H1 (cell line): ENCODE data around the gene PRSS12. TPM values are rescaled to one million over a fixed set of nuclear protein-coding genes. Genes with fewer than 3 reads are reported as not detected.

Source experiments
- CTCF ChIA-PET: fragments of 300-600 bp; sonication (Branson Sonifier 250); formaldehyde crosslinking; loops from one replicate; lab custom pipeline; 2021; ENCODE audit not compliant: partially characterized antibody; lab: Charles Lee
- POLR2A ChIA-PET: fragments of 300-600 bp; sonication (Branson Sonifier 250); formaldehyde crosslinking; loops from one replicate; lab custom pipeline; 2021; ENCODE audit warnings: inconsistent platforms; ENCODE audit not compliant: partially characterized antibody; lab: Charles Lee
- DNase-seq, 2 experiments: peaks; one replicate each; pipeline versions ENCODE4 v3.0.0 to v3.0.0-alpha.2; 2010 to 2022; ENCODE audit warnings: low spot score in 2 of 2, low read depth in 1 of 2, mixed read lengths in 1 of 2
- FAIRE-seq: peaks from 2 replicates; lab custom pipeline; 2011; peaks lifted over from hg19 to GRCh38; lab: Jason Lieb, UNC
- H2AFZ ChIP-seq: 2 replicates; pipeline ENCODE4 v1.8.1; 2012; ENCODE audit warnings: low read length, inconsistent platforms
- H2AK5ac ChIP-seq: 2 replicates; pipeline ENCODE4 v1.6.1; 2013; ENCODE audit warnings: low read depth, low read length
- H2BK120ac ChIP-seq: replicated peaks from 2 replicates; pipeline ENCODE3; 2013; ENCODE audit warnings: low read depth, low read length, inconsistent platforms
- H2BK12ac ChIP-seq: 2 replicates; pipeline ENCODE4 v1.6.1; 2013; ENCODE audit warnings: low read depth, low read length
- H2BK15ac ChIP-seq: 2 replicates; pipeline ENCODE4 v1.6.1; 2013; ENCODE audit warnings: low read length
- H2BK20ac ChIP-seq: 2 replicates; pipeline ENCODE4 v1.6.1; 2013; ENCODE audit warnings: low read length
- H2BK5ac ChIP-seq: 2 replicates; pipeline ENCODE4 v1.6.1; 2013; ENCODE audit warnings: low read depth, low read length
- H3K14ac ChIP-seq: 2 replicates; pipeline ENCODE4 v1.6.1; 2013; ENCODE audit warnings: inconsistent platforms; ENCODE audit not compliant: insufficient read length
- H3K18ac ChIP-seq: 2 replicates; pipeline ENCODE4 v1.6.1; 2013; ENCODE audit warnings: low read length; ENCODE audit errors: extremely low read depth
- H3K23ac ChIP-seq: 2 replicates; pipeline ENCODE4 v1.6.1; 2013; ENCODE audit warnings: inconsistent platforms; ENCODE audit not compliant: insufficient read length
- H3K23me2 ChIP-seq: 2 replicates; pipeline ENCODE4 v1.6.1; 2013; ENCODE audit warnings: low read depth, low read length
- H3K27ac ChIP-seq: 2 replicates; pipeline ENCODE4 v1.6.1; 2011; ENCODE audit warnings: low read depth, low read length, inconsistent platforms
- H3K27me3 ChIP-seq, 4 experiments: replicated peaks in 1 of 4; 1 replicate in 1 of 4; 2 replicates in 3 of 4; pipeline versions ENCODE4 v1.6.1 to v1.8.1; 2011 to 2013; ENCODE audit warnings: low read length in 3 of 4, mild to moderate bottlenecking in 3 of 4, inconsistent platforms in 2 of 4, mixed read lengths in 2 of 4, moderate library complexity in 1 of 4; ENCODE audit not compliant: control insufficient read depth in 3 of 4, insufficient read depth in 3 of 4; ENCODE audit errors: extremely low read depth in 1 of 4
- H3K36me3 ChIP-seq, 4 experiments: 2 replicates each; pipeline versions ENCODE4 v1.6.1 to v1.8.1; 2011 to 2013; ENCODE audit warnings: mild to moderate bottlenecking in 4 of 4, low read length in 3 of 4, moderate library complexity in 2 of 4, control low read depth in 1 of 4, inconsistent platforms in 1 of 4; ENCODE audit not compliant: insufficient read depth in 4 of 4, control insufficient read depth in 2 of 4
- H3K4ac ChIP-seq: replicated peaks from 2 replicates; pipeline ENCODE3; 2013; ENCODE audit warnings: low read length, low read depth, mixed read lengths, inconsistent platforms; ENCODE audit not compliant: insufficient read length
- H3K4me1 ChIP-seq, 4 experiments: replicated peaks in 1 of 4; 1 replicate in 1 of 4; 2 replicates in 3 of 4; pipeline versions ENCODE4 v1.6.1 to v1.8.1; 2011 to 2013; ENCODE audit warnings: low read length in 3 of 4, inconsistent platforms in 2 of 4, mixed read lengths in 1 of 4; ENCODE audit not compliant: insufficient read depth in 4 of 4, control insufficient read depth in 3 of 4
- H3K4me2 ChIP-seq, 2 experiments: 2 replicates each; pipeline versions ENCODE4 v1.6.1 to v1.8.1; 2011 to 2013; ENCODE audit warnings: low read depth in 2 of 2, low read length in 2 of 2, control low read depth in 1 of 2, inconsistent platforms in 1 of 2, mild to moderate bottlenecking in 1 of 2; ENCODE audit not compliant: insufficient read depth in 1 of 2
- H3K4me3 ChIP-seq, 4 experiments: fragments of 200-600, 300-600 bp in 1 of 4; sonication (generic), shearing (Covaris generic), sonication (Bioruptor Twin) in 1 of 4; 2 replicates each; pipeline versions ENCODE4 v1.5.1 to v1.8.1; 2011 to 2016; ENCODE audit warnings: low read length in 4 of 4, low read depth in 3 of 4, control low read depth in 2 of 4, inconsistent platforms in 2 of 4, mild to moderate bottlenecking in 2 of 4, mixed read lengths in 1 of 4, moderate library complexity in 1 of 4; ENCODE audit not compliant: insufficient read depth in 2 of 4; ENCODE audit errors: extremely low read depth in 1 of 4
- H3K56ac ChIP-seq: replicated peaks from 2 replicates; pipeline ENCODE3; 2013; ENCODE audit warnings: low read depth, mild to moderate bottlenecking, mixed read lengths, low read length, inconsistent platforms; ENCODE audit not compliant: insufficient read length
- H3K79me1 ChIP-seq: 2 replicates; pipeline ENCODE4 v1.6.1; 2013; ENCODE audit warnings: low read depth, low read length, control low read depth
- H3K79me2 ChIP-seq, 2 experiments: 2 replicates each; pipeline versions ENCODE4 v1.6.1 to v1.8.1; 2012 to 2013; ENCODE audit warnings: low read length in 2 of 2, mild to moderate bottlenecking in 2 of 2, inconsistent platforms in 1 of 2; ENCODE audit not compliant: insufficient read depth in 2 of 2, control insufficient read depth in 1 of 2
- H3K9ac ChIP-seq, 4 experiments: replicated peaks in 1 of 4; 1 replicate in 1 of 4; 2 replicates in 3 of 4; pipeline versions ENCODE4 v1.6.1 to v1.8.1; 2011 to 2013; ENCODE audit warnings: low read depth in 3 of 4, low read length in 3 of 4, control low read depth in 2 of 4, mild to moderate bottlenecking in 2 of 4, moderate library complexity in 2 of 4, inconsistent platforms in 1 of 4; ENCODE audit errors: extremely low read depth in 1 of 4
- H3K9me3 ChIP-seq, 2 experiments: 2 replicates each; pipeline versions ENCODE4 v1.6.1 to v1.8.1; 2012 to 2013; ENCODE audit warnings: mild to moderate bottlenecking in 2 of 2, moderate library complexity in 2 of 2, control low read depth in 1 of 2, inconsistent platforms in 1 of 2, low read depth in 1 of 2, low read length in 1 of 2, mixed read lengths in 1 of 2; ENCODE audit not compliant: insufficient read depth in 2 of 2
- H4K20me1 ChIP-seq, 2 experiments: replicated peaks in 1 of 2; 2 replicates each; pipeline versions ENCODE3 to v1.8.1; 2011 to 2013; ENCODE audit warnings: inconsistent platforms in 2 of 2, low read length in 2 of 2, mild to moderate bottlenecking in 1 of 2; ENCODE audit not compliant: insufficient read depth in 2 of 2, control insufficient read depth in 1 of 2
- H4K5ac ChIP-seq: 2 replicates; pipeline ENCODE4 v1.6.1; 2013; ENCODE audit warnings: low read length, low read depth, mixed read lengths, inconsistent platforms; ENCODE audit not compliant: insufficient read length
- H4K8ac ChIP-seq: 2 replicates; pipeline ENCODE4 v1.8.0; 2013; ENCODE audit warnings: mild to moderate bottlenecking, moderate library complexity, low read length, inconsistent platforms; ENCODE audit not compliant: insufficient read depth; ENCODE audit errors: extremely low read depth
- H4K91ac ChIP-seq: replicated peaks from 2 replicates; pipeline ENCODE3; 2013; ENCODE audit warnings: low read length, mixed read lengths, inconsistent platforms; ENCODE audit not compliant: insufficient read length
- WGBS, 2 experiments: shearing (Covaris generic) in 1 of 2; methylation state at CpG; one replicate each; pipeline versions ENCODE4 v1.1.6 to v1.1.7; 2013 to 2015; ENCODE audit warnings: low lambda C conversion rate in 2 of 2, mixed read lengths in 2 of 2, inconsistent platforms in 1 of 2, low coverage in 1 of 2, missing lambda C conversion rate in 1 of 2; ENCODE audit not compliant: insufficient replicate concordance in 2 of 2, insufficient coverage in 1 of 2, insufficient read length in 1 of 2; ENCODE audit errors: extremely low coverage in 1 of 2, missing lambda C conversion rate in 1 of 2; 5-methylcytosine and 5-hydroxymethylcytosine counted together
- polyA plus RNA-seq, 7 experiments: library from polyadenylated mRNA; depleted of rRNA in 3 of 7; stranded (reverse) in 5 of 7; unstranded in 2 of 7; fragments of >200 nt in 5 of 7; fragments of 200-250 nt in 2 of 7; gene quantifications; 1 replicate in 5 of 7; 2 replicates in 1 of 7; 4 replicates in 1 of 7; pipeline versions ENCODE4 v1.2.1 to v1.2.3, GENCODE V29; 2011 to 2013; ENCODE audit warnings: missing spikeins in 2 of 7, mixed read lengths in 2 of 7
- total RNA-seq: library from RNA; stranded (reverse); fragmentation: NEBNext Ultra II Directional; extraction: Animal tissue kit (Norgen Biotek cat#: 25700); gene quantifications from 2 replicates; pipeline ENCODE4 v1.2.1, GENCODE V29; 2021

Gene PRSS12
- total and polyA plus RNA-seq, 2 of the 8 experiments (the other 6 are each of a cell fraction or from before 2014, with no cell fraction given): 2.6 to 9.3 TPM

DNA sequence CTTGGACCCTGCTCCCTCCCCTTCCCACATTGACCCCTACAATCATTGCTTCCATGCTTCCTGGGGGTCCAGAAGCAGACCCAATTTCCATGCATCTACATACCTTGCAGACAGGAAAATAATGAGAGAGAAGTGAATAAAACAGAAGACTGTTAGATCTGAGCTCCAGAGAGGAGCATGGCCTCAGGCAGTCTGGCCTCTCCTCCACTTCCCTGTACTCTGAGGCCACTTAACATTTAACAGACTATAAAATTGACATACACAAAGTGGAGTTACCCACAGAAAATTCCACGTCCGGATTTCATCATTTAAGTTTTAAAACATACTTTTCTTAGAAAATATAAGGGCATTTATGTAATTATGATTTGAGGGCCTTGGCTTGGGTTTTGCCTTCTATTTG is 2.1 kb upstream of the PRSS12 start:
- H3K79me1 ChIP-seq: no peaks in the 10 kb centered on the region
- H2BK5ac ChIP-seq: no peak overlapping the region
- DNase-seq: no peak
- H4K8ac ChIP-seq: no peak overlapping the region
- H3K4ac ChIP-seq: no peak overlapping the region
- peaks cover 8% of the 10 kb centered on the region; the same call in 1 of the 2 replicates for H3K23me2 ChIP-seq
- ChIA-PET CTCF (interaction anchor here (0.6 to 6.0 kb wide), 6 partner anchors 8 to 1205 kb away, joined by 3 to 62 read pairs (median 3); no protein-coding TSS in a partner anchor), POLR2A (interaction anchor here (1.5 kb wide), 1 partner anchor 76 kb away, joined by 3 read pairs; no protein-coding TSS in a partner anchor)
- 85% methylated on average over 2 of the region's 2 CpGs; no CpG with 5 or more reads in 1 of the 2 experiments for WGBS, 2 experiments
- peaks cover 0 to 15% (median 10%) of the 10 kb centered on the region in 4 experiments; a peak in 5 of 7 replicates for H3K27me3 ChIP-seq
- H3K4me2 ChIP-seq: no peak overlapping the region
- no peaks in the 10 kb centered on the region for H3K79me2 ChIP-seq
- H2BK15ac ChIP-seq: no peak overlapping the region
- H4K5ac ChIP-seq: no peak overlapping the region
- H3K18ac ChIP-seq: no peak overlapping the region
- H3K9me3 ChIP-seq: no peaks in the 10 kb centered on the region
- H2AK5ac ChIP-seq: no peak overlapping the region
- no peak overlapping the region for H2BK20ac ChIP-seq
- H2BK120ac ChIP-seq: no peak overlapping the region
- no peak overlapping the region for H2BK12ac ChIP-seq
- H3K36me3 ChIP-seq: no peaks in the 10 kb centered on the region
- peaks cover 0 to 7% (median 0%) of the 10 kb centered on the region in 4 experiments; a peak in 3 of 7 replicates for H3K4me1 ChIP-seq
- H4K20me1 ChIP-seq: no peaks in the 10 kb centered on the region
- no peak for FAIRE-seq
- no peak overlapping the region for H3K27ac ChIP-seq
- H4K91ac ChIP-seq: no peak overlapping the region
- H3K9ac ChIP-seq: no peak overlapping the region
- H2AFZ ChIP-seq: no peak overlapping the region
- H3K4me3 ChIP-seq: no peak overlapping the region
- H3K56ac ChIP-seq: no peak overlapping the region
- no peak overlapping the region for H3K23ac ChIP-seq
- no peak overlapping the region for H3K14ac ChIP-seq
